ENCODE data around the gene TEDC2.

The TEDC2 gene

GRCh38 chr16:2478279-2478678 lies 18.4 kb downstream of the TEDC2 start:
- TF ChIP-seq, protein P1, sequence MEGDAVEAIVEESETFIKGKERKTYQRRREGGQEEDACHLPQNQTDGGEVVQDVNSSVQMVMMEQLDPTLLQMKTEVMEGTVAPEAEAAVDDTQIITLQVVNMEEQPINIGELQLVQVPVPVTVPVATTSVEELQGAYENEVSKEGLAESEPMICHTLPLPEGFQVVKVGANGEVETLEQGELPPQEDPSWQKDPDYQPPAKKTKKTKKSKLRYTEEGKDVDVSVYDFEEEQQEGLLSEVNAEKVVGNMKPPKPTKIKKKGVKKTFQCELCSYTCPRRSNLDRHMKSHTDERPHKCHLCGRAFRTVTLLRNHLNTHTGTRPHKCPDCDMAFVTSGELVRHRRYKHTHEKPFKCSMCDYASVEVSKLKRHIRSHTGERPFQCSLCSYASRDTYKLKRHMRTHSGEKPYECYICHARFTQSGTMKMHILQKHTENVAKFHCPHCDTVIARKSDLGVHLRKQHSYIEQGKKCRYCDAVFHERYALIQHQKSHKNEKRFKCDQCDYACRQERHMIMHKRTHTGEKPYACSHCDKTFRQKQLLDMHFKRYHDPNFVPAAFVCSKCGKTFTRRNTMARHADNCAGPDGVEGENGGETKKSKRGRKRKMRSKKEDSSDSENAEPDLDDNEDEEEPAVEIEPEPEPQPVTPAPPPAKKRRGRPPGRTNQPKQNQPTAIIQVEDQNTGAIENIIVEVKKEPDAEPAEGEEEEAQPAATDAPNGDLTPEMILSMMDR (IDR thresholded peaks at IDR 0.05): no peak

- TF ChIP-seq, protein P1 (IDR thresholded peaks at IDR 0.05): no peak
Observed at GRCh38 chr16:2480948-2481347, 21.0 kb downstream of the TEDC2 start.

GRCh38 chr16:2481676-2482075 lies 21.8 kb downstream of the TEDC2 start:
- TF ChIP-seq, protein P1 (IDR thresholded peaks at IDR 0.05): no peak

- TF ChIP-seq, protein P1 (IDR thresholded peaks at IDR 0.05): no peak
Observed at GRCh38 chr16:2482249-2482648, 22.3 kb downstream of the TEDC2 start.

- TF ChIP-seq, protein P1 (IDR thresholded peaks at IDR 0.05): no peak
Observed at GRCh38 chr16:2482708-2483534, 23.0 kb downstream of the TEDC2 start.

- TF ChIP-seq, protein P1 (IDR thresholded peaks at IDR 0.05): no peak
Observed at GRCh38 chr16:2483939-2484897, 24.3 kb downstream of the TEDC2 start.

DNA sequence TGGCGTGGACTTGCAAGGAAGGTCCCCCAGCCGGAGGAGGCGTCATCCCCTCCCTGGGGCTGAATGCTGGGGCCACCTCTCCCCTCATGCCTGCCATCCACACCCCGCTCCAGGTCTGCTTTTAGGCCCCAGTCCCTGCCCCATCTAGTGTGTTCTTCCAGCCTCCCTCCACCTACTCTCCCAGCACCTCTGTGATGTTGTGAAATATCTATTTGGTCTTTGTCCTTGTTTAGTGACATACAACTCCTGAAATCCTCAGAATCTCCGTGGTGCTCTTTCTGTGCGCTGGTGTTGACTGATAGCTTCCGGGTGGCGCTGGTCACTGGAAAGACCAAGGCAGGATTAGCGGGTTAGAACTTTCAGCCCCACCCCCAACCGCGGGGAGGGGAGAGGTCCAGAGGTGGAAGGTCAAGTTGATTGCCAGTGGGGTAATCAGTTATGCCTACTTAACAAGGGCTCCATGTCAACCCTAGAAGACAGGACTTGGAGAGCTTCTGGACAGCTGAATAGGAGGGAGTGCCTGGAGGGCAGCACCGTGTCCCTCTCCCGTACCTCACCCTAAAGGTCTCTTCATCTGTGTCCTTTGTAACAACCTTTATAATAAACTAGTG lies 25.1 kb downstream of the TEDC2 start:
- TF ChIP-seq, protein P1 (IDR thresholded peaks at IDR 0.05): no peak

Data from LNCAP (cell line).